HG03045 (cell line): ENCODE data around the gene PCNX3.

Experiments
- ATAC-seq: cut with Tn5 transposase; IDR thresholded peaks from one replicate; pipeline ENCODE4 v1.9.1; 2021; ENCODE audit warnings: mild to moderate bottlenecking, moderate library complexity; ENCODE audit not compliant: unreplicated experiment

The PCNX3 gene

DNA sequence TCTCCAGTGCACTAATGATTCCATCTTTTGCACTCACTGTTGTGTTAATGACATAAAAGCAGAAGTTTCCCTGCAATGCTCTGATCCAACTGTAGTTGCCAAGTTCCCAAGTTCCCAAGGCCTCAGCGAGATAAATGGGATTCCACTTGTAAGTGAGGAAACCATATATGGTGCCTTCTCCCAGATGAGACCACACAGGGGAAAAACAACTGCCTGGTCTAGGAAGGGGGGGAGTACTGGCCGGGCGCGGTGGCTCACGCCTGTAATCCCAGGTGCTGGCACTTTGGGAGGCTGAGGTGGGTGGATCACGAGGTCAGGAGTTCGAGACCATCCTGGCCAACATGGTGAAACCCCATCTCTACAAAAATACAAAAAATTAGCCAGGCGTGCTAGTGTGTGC is 70.4 kb downstream of the PCNX3 start:
- ATAC-seq, result no peak
